ENCODE measurements around the gene NEGR1. TPM values are rescaled to one million over a fixed set of nuclear protein-coding genes. Genes with fewer than 3 reads are reported as not detected.
A peak's percentile ranks its signal among the peaks of the same experiment; 100 is the strongest.

Gene NEGR1
- total RNA-seq, 1 donor from 2014 or later: 0.64 TPM

DNA sequence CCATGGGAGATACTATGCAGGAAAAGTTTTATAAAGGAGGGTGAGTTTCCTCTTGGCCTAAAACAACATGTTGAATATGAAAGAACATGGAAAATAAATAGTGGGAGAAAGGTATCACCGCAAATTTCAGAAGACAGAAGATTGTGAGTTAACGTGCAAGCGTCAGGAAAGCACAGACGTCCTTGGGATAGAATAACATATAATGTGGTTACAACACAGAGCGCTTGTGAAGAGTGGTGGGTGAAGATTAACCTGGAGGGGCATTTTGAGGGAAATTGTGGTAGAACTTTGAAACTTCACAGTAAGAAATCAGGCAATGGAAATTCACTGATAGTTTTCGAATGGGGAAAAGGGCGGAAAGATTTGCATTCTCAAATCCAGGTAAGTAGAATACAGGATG is 47.3 kb downstream of the NEGR1 start:
- no peak for DNase-seq (ENCODE audit: low read depth in 2 of 2)

GRCh38 chr1:72230746-72231145 is 51.6 kb downstream of the NEGR1 start:
- DNase-seq (ENCODE audit: low read depth in 2 of 2): peak in 1 of 2 donors; percentile 45

GRCh38 chr1:72229893-72230292 is 52.4 kb downstream of the NEGR1 start:
- no peak for DNase-seq (ENCODE audit: low read depth in 2 of 2)

DNA sequence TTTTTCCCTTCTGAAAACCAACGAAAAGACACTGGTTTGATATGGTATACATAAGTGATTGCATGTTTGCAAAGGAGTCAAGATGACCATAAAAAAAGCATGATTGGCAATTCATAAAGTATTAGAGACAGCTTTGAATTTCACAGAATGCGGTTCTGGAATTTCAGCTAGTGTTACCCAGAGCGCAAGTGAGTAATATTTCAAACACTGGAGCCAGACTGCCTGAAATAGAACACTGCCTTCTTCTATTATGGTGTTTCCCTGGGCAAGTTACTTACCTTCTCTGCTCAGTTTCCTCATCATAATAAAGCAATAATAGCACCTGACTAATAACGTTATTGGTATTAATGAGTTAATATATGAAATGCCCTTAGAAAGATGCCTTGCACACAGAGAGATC is 54.7 kb downstream of the NEGR1 start:
- no peak for DNase-seq (ENCODE audit: low read depth in 2 of 2)

DNA sequence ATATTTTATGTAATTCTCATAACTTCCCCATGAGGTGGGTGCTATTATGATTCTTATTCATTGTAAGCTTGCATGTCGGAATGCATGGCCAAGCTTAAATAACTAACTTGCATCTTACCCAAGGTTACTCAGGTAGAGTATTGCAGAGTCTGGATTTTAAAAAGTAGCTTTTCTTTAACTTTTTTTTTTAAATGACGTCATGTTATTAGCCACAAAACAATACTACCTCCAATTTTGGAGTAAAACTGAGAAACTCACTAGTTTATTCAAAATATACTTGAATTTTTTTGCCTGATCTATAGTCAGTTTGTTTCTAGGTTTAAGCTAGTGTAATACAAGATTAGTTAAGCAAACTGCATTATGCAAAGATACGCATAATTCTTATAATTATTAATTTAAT is 57.8 kb downstream of the NEGR1 start:
- DNase-seq (ENCODE audit: low read depth in 2 of 2): no peak

GRCh38 chr1:72221811-72222210 is 60.5 kb downstream of the NEGR1 start:
- DNase-seq (ENCODE audit: low read depth in 2 of 2): no peak

GRCh38 chr1:72218141-72218739 is 64.1 kb downstream of the NEGR1 start:
- DNase-seq (ENCODE audit: low read depth in 2 of 2): no peak

DNA sequence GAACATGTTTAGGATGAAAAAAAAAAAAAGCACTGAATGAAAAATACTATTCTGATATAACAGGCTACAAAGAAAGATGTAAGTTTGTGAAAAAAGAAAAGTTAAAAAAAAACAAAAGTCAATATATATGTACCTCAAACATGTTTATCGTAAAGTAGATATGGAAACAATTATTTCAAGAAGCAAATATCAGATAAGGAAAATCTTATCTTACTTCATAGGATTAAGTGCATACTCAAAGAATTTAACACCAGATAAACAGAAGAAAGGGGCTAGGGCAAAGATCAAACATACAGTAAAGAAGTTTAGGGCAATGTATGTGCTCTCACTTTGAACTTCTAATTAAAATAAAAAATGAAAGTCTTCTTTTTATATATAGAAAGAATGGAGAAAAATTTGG is 75.3 kb downstream of the NEGR1 start:
- DNase-seq (ENCODE audit: low read depth in 2 of 2): no peak

DNA sequence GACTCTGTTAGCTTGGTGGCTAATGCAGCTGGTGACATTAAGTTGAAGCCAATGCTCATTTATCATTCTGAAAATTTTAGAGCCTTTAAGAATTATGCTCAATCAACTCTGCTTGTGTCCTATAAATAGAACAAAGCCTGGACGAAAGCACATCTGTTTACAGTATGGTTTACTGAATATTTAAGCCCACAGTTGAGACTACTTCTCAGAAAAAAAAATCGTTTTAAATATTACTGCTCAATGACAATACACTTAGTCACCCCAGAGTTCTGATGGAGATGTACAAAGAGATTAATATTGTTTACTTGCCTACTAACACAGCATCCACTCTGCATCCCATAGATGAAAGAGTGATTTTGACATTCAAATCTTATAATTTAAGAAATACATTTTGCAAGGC is 79.6 kb downstream of the NEGR1 start:
- DNase-seq (ENCODE audit: low read depth in 2 of 2): no peak

- DNase-seq (ENCODE audit: low read depth in 2 of 2): no peak
These were observed 84.6 kb downstream of the NEGR1 start for GRCh38 chr1:72197786-72198185.

DNA sequence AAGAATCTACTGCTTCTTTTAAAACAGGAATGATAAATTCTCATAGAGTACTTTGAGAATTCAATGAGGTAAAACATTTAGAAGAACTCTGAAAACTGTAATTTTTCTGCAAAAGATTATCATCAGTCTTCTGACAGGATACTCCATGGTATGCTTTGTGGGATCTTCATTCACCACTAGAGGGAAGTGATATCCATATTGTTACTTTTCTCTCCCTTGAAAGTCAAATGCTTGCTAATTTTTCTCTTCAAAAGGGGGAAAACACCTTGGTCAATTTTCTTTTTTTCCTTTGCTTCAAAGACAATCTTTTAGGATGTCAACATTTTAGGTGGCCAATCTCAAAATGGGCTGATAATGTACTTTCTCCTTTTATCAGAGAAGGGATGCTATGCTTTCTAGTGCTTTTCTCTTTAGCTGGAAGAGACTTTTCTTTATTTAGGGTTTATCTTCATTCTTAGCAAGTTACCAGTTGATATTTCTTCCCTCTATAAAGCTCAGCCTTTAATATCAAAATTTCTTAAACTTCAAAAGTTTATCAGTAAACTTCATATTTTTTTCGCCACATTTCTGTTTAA is 95.5 kb downstream of the NEGR1 start:
- DNase-seq (ENCODE audit: low read depth in 2 of 2): peak in 1 of 2 donors; percentile 34

DNA sequence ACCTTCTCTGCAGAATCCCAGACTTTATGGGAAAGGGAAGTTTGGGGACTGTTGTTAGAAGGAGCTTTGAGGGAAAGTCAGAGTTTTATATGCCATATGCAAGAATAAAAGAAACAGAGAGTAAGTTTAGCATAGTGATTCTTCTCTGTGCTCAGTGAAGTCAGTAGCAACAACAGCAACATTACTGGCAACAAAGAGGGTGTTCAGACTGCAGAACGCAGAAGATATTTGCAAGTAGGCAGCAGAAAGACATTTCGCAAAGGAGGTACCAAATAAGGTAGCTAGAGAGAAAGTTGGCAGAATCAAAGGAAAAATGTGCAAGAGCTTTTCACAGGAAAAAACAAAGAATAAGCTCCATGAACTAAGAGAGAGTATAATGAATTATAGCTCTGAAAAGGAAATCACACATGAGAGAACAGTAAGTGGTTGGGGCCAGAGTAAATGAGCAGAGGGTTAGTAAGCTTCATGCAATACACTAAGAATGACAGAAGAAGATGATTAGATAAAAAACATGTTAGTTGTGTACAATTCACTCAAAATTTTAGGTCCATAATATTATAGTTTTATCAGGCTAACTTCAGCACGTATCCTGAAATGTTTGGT is 98.1 kb downstream of the NEGR1 start:
- DNase-seq (ENCODE audit: low read depth in 2 of 2): peak in 1 of 2 donors; percentile 32

DNA sequence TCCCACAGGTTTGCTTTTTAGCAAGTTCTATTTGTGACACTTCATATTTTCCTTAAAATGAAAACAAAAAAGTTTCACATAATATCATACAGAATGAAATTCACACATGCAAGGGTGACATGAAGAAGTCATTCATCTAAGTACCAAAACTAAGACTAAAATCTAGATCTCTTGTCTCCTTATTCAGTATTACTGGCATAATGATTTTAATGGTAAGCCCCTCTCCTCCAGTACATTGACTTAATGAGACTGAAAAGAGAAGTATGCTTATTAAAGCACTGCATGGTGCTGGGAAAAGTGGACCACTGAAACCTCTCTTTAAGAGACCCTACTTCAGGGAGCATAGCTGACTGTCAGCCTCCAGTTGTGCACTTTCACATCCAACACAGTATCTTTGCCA is 99.5 kb downstream of the NEGR1 start:
- no peak for DNase-seq (ENCODE audit: low read depth in 2 of 2)

- no peak for DNase-seq (ENCODE audit: low read depth in 2 of 2)
These were observed 104.1 kb downstream of the NEGR1 start for GRCh38 chr1:72178266-72178665.

GRCh38 chr1:72177711-72178110 is 104.6 kb downstream of the NEGR1 start:
- no peak for DNase-seq (ENCODE audit: low read depth in 2 of 2)

DNA sequence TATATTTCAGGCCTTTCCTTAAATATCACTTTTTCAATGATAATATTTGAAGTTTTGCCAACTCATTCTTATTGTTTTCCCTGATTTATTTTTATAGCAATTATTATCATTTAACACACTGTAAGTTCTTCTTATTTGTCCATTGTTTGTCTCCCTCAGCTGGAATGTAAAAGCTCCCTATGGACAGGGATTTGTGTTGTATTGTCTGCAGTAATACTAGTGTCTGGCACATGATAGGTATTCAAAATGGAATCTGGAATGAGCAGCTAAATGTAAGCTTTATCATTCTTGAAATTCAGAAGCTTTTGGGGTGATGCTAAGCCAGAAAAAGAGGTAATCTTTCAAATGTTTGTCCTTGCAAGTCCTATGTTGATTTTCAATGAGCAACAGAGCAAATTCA is 112.1 kb downstream of the NEGR1 start:
- DNase-seq (ENCODE audit: low read depth in 2 of 2): peak in 1 of 2 donors; percentile 55

GRCh38 chr1:72166426-72166825 is 115.9 kb downstream of the NEGR1 start:
- peak in 1 of 2 donors; percentile 36 for DNase-seq (ENCODE audit: low read depth in 2 of 2)

DNA sequence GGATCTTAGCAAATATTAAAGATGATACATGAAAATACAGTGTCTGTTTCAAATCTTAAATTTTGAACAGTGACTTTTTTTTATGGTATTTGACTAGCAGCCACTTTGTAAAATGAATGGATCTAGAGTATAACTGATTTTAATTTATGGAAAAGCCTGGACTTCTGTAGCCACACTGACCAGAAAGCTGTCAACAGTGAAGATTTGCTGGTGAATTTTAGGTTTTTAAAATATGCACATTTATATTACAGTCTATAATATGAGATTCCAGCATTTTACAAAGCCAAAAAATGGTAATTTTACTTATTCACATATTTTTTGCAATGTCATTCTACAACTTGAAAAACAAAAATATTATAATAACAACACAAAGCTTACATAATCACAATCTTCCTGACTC is 131.8 kb downstream of the NEGR1 start:
- DNase-seq (ENCODE audit: low read depth in 2 of 2): no peak

DNA sequence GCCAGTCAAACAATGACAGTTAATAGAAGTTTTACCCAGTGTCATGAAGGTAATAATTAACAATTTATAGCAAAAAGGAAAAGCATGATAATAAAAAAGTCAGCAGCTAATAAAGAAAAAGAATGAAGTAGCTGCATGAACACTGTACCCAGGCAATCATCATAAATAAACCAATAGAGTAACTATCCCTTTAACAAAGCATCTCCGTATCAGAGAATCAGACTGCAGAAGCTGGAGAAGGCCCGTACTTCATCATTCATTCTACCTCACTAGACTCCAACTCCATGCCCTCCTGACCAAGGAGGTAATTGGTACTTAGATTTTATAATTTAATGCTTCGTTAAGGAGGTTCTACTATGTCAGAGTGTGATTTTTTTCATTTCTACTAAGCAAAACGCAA is 140.5 kb downstream of the NEGR1 start:
- no peak for DNase-seq (ENCODE audit: low read depth in 2 of 2)

DNA sequence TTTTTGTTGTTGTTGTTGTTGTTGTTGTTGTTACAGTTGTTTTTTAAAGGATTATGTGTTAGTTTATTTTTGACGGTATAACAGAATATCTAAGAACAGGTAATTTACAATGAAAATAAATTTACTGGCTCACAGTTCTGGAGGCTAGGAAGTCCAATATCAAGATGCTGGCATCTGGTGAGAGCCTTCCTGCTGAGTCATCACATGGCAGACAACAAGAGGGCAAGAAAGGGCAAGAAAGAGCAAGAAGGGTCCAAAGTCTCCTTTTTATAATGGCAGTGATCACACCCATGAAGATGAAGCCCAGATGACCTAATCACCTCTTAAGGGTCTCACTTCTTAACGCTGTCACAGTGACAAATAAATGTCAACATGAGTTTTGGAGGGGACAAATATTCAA is 142.1 kb downstream of the NEGR1 start:
- peak in 1 of 2 donors; percentile 24 for DNase-seq (ENCODE audit: low read depth in 2 of 2)

DNA sequence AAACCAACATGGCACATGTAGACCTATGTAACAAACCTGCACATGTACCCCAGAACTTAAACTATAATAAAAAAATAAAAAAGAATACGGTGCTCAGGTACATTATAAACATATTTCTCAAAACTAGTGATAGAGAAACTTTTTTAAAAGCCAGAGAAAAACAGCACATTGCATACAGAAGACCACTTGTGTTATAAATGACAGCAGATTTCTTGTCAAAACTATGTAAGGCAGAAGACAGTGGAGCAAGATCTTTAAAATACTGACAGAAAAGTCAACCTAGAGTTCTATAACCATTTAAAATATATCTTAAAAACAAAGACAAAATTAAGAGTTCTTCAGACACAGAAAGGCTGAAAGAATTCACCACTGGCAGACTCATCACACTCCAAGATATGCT is 144.7 kb downstream of the NEGR1 start:
- no peak for DNase-seq (ENCODE audit: low read depth in 2 of 2)

DNA sequence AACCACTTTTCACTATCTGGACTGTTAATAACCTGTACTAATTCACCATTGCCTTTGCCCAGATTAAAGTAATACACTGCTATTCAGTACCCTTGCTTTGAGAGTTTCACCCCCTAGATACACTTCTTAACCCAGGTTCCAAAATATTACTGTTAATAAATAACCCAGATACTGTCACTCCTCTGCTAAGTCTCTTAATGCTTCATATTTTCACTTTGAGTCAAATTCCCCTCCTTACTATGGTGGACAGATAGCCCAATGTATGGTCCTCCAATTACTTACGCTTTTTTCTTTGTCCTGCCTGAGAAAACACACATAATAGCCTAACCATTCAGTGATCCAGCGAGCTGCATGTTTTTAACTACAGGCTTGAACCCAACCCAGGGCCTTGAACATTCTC is 152.5 kb downstream of the NEGR1 start:
- DNase-seq (ENCODE audit: low read depth in 2 of 2): no peak

Data from dermis microvascular lymphatic vessel endothelial cell (primary cell).